HepG2 (cell line): Measurements from ENCODE around the gene ATP10D. TPM values are rescaled to one million over a fixed set of nuclear protein-coding genes. Genes with fewer than 3 reads are reported as not detected.
A peak's percentile ranks its signal among the peaks of the same experiment; 100 is the strongest.

ENCODE experiments used
- BCL3 ChIP-seq: sonication (generic); formaldehyde crosslinking; IDR thresholded peaks from 2 replicates; pipeline ENCODE4 v1.5.1; 2020; ENCODE audit warnings: mild to moderate bottlenecking, missing genetic modification reagents, moderate library complexity
- CEBPB ChIP-seq: IDR thresholded peaks from 2 replicates; pipeline ENCODE4 v1.6.1; 2011; ENCODE audit warnings: low read depth, low read length, improper control_type of control experiment, borderline replicate concordance
- CERS6 ChIP-seq: sonication (generic); formaldehyde crosslinking; IDR thresholded peaks from 2 replicates; pipeline ENCODE4 v1.5.0; 2020; ENCODE audit warnings: missing genetic modification reagents
- FLYWCH1 ChIP-seq: sonication (generic); formaldehyde crosslinking; IDR thresholded peaks from 2 replicates; pipeline ENCODE4 v1.8.1; 2023; ENCODE audit warnings: mild to moderate bottlenecking, missing genetic modification reagents
- MAF1 ChIP-seq: sonication (generic); formaldehyde crosslinking; IDR thresholded peaks from 2 replicates; pipeline ENCODE4 v1.5.0; 2020; ENCODE audit warnings: missing genetic modification reagents, borderline replicate concordance
- MYC ChIP-seq: sonication (generic); formaldehyde crosslinking; IDR thresholded peaks from 2 replicates; pipeline ENCODE4 v1.9.0; 2021; ENCODE audit warnings: missing genetic modification reagents, borderline replicate concordance
- MYNN ChIP-seq: sonication (generic); formaldehyde crosslinking; IDR thresholded peaks from 2 replicates; pipeline ENCODE4 v1.4.0; 2020; ENCODE audit warnings: mild to moderate bottlenecking, low read depth, missing genetic modification reagents
- RXRB ChIP-seq: IDR thresholded peaks from 2 replicates; pipeline ENCODE4 v1.6.1; 2016; ENCODE audit warnings: borderline replicate concordance, missing genetic modification reagents, missing compliant biosample characterization
- SIX4 ChIP-seq: sonication (generic); formaldehyde crosslinking; IDR thresholded peaks from 2 replicates; pipeline ENCODE4 v1.4.0; 2020; ENCODE audit warnings: missing genetic modification reagents
- SNAPC2 ChIP-seq: sonication (generic); formaldehyde crosslinking; IDR thresholded peaks from 2 replicates; pipeline ENCODE4 v1.8.1; 2022; ENCODE audit warnings: mild to moderate bottlenecking, missing genetic modification reagents
- STAT6 ChIP-seq: sonication (generic); formaldehyde crosslinking; IDR thresholded peaks from 2 replicates; pipeline ENCODE4 v1.4.0; 2020; ENCODE audit warnings: missing genetic modification reagents, mild to moderate bottlenecking, borderline replicate concordance
- SYNCRIP ChIP-seq: fragments of 200-400 bp; formaldehyde crosslinking; IDR thresholded peaks from 2 replicates; pipeline ENCODE4 v1.6.1; 2018; ENCODE audit warnings: mild to moderate bottlenecking, low read depth, low read length; ENCODE audit not compliant: insufficient read depth
- ZGPAT ChIP-seq: IDR thresholded peaks from 2 replicates; pipeline ENCODE4 v1.6.1; 2016; ENCODE audit warnings: mild to moderate bottlenecking
- ZMAT5 ChIP-seq: sonication (generic); formaldehyde crosslinking; IDR thresholded peaks from 2 replicates; pipeline ENCODE4 v1.5.0; 2020; ENCODE audit warnings: mild to moderate bottlenecking, low read depth, missing genetic modification reagents, borderline replicate concordance
- ZNF225 ChIP-seq: sonication (generic); formaldehyde crosslinking; IDR thresholded peaks from 2 replicates; pipeline ENCODE4 v1.4.0; 2020; ENCODE audit warnings: mild to moderate bottlenecking, missing genetic modification reagents
- ZNF556 ChIP-seq: sonication (generic); formaldehyde crosslinking; IDR thresholded peaks from 2 replicates; pipeline ENCODE4 v1.4.0; 2020; ENCODE audit warnings: mild to moderate bottlenecking, missing genetic modification reagents, borderline replicate concordance
- ZNF775 ChIP-seq: sonication (generic); formaldehyde crosslinking; IDR thresholded peaks from 2 replicates; pipeline ENCODE4 v1.4.0; 2020; ENCODE audit warnings: missing genetic modification reagents, mild to moderate bottlenecking, moderate library complexity, borderline replicate concordance
- ZNF883 ChIP-seq: sonication (generic); formaldehyde crosslinking; IDR thresholded peaks from 2 replicates; pipeline ENCODE4 v1.5.1; 2020; ENCODE audit warnings: mild to moderate bottlenecking, missing genetic modification reagents; ENCODE audit errors: not compliant biosample characterization
- polyA plus RNA-seq, 8 experiments: library from polyadenylated mRNA; depleted of rRNA in 3 of 8; stranded (reverse) in 7 of 8; unstranded in 1 of 8; fragments of >200 nt; fragmentation: Illumina TruSeq in 4 of 8; extraction: Trizol in 4 of 8; gene quantifications; 2 replicates each; pipeline versions ENCODE4 v1.2.1 to v1.2.3, GENCODE V29; 2011 to 2016; ENCODE audit warnings: low read depth in 4 of 8, missing spikeins in 1 of 8, mixed read lengths in 1 of 8; ENCODE audit not compliant: insufficient read depth in 1 of 8
- total RNA-seq, 5 experiments: library from RNA; depleted of rRNA; stranded (reverse); fragments of >200 nt; fragmentation: Illumina TruSeq; extraction: Trizol; gene quantifications; 2 replicates each; pipeline ENCODE4 v1.2.3, GENCODE V29; 2016; ENCODE audit warnings: low read depth in 1 of 5
- TF ChIP-seq, protein P1 (sequence below), 2 experiments: sonication (generic) in 1 of 2; formaldehyde crosslinking in 1 of 2; IDR thresholded peaks; 2 replicates each; pipeline versions ENCODE4 v1.5.1 to v1.6.1; 2011 to 2020; ENCODE audit warnings: borderline replicate concordance in 1 of 2, low read depth in 1 of 2, low read length in 1 of 2, mild to moderate bottlenecking in 1 of 2, missing genetic modification reagents in 1 of 2, moderate library complexity in 1 of 2

The ATP10D gene
- total and polyA plus RNA-seq, 2 of the 13 experiments (the other 11 are each of a cell fraction or from before 2014, with no cell fraction given), result 2.2 to 9.8 TPM

- TF ChIP-seq STAT6 (CRISPR knock-in tag), result no peak
- no peak for TF ChIP-seq MAF1 (CRISPR knock-in tag)
- TF ChIP-seq SIX4 (CRISPR knock-in tag), result no peak
- TF ChIP-seq MYC (CRISPR knock-in tag), result peak; percentile 20; the same call in 1 of the 2 replicates
- no peak for TF ChIP-seq SYNCRIP
- no peak for TF ChIP-seq ZNF883
- no peak for TF ChIP-seq ZNF225 (CRISPR knock-in tag)
- no peak for TF ChIP-seq CERS6
- no peak for TF ChIP-seq SNAPC2
- TF ChIP-seq ZMAT5 (CRISPR knock-in tag), result no peak
- 0 out of 2 replicates have a peak, but pooled peaks have one; percentile 42 for TF ChIP-seq RXRB (CRISPR knock-in tag)
- no peak; the same call in 1 of the 2 replicates for TF ChIP-seq ZNF556 (CRISPR knock-in tag)
- TF ChIP-seq FLYWCH1 (CRISPR knock-in tag), result no peak
- no peak for TF ChIP-seq ZNF775 (CRISPR knock-in tag)
- TF ChIP-seq MYNN (CRISPR knock-in tag), result no peak
- TF ChIP-seq CEBPB, result no peak
- TF ChIP-seq, protein P1, sequence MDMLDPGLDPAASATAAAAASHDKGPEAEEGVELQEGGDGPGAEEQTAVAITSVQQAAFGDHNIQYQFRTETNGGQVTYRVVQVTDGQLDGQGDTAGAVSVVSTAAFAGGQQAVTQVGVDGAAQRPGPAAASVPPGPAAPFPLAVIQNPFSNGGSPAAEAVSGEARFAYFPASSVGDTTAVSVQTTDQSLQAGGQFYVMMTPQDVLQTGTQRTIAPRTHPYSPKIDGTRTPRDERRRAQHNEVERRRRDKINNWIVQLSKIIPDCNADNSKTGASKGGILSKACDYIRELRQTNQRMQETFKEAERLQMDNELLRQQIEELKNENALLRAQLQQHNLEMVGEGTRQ (IDR thresholded peaks at IDR 0.05; ENCODE audit: low read depth, low read length), result no peak
- TF ChIP-seq, protein P1 (CRISPR knock-in tag; IDR thresholded peaks at IDR 0.05; ENCODE audit: borderline replicate concordance), result no peak
- TF ChIP-seq ZGPAT (CRISPR knock-in tag), result peak; percentile 40; the same call in 1 of the 2 replicates
- no peak for TF ChIP-seq BCL3
Observed at GRCh38 chr4:47485047-47485692, at the start of gene ATP10D (continued).
